Left lobe of liver (tissue), 2 donors: ENCODE measurements around the gene NAA50. TPM values are rescaled to one million over a fixed set of nuclear protein-coding genes. Genes with fewer than 3 reads are reported as not detected.
A peak's percentile ranks its signal among the peaks of the same experiment; 100 is the strongest.

ENCODE experiments used
- ATAC-seq: fragments of 200-7000 bp; cut with Tn5 transposase; one replicate; pipeline ENCODE4 v1.9.1; 2020; ENCODE audit warnings: mild to moderate bottlenecking, moderate library complexity
- DNase-seq: peaks from one replicate; pipeline ENCODE4 v3.0.0-alpha.2; 2020; ENCODE audit warnings: low spot score
- total RNA-seq: library from RNA; stranded (reverse); gene quantifications from one replicate; pipeline ENCODE4 v1.2.1, GENCODE V29; 2021
- donor health status: DM: no; HTN: no; CAD: no; lungs with moderate emphysema.
- donor health status: DM: no; HTN: yes; CAD: no.

NAA50 gene
- total RNA-seq, 1 donor from 2014 or later = 54.7 TPM

DNA sequence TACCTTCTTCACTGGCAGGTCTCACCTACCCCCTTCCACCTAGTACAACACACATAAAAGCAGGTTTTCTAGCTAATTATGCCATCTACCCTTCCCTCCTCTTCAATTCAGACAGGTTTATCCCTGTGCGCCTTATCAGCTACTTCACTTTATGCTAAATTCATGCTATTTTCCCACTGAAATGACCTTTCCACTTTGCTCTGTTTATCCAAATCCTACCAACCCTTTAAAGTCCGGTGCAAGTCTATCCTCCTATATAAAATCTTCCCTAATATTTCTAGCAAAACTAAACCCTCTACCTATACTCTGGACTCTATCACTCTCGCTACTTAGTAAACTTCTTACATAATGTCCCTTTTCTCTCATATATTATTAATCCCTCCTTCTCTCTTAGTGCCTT, 55.6 kb downstream of the NAA50 start:
- DNase-seq = no peak
- peak; percentile 23 for ATAC-seq

DNA sequence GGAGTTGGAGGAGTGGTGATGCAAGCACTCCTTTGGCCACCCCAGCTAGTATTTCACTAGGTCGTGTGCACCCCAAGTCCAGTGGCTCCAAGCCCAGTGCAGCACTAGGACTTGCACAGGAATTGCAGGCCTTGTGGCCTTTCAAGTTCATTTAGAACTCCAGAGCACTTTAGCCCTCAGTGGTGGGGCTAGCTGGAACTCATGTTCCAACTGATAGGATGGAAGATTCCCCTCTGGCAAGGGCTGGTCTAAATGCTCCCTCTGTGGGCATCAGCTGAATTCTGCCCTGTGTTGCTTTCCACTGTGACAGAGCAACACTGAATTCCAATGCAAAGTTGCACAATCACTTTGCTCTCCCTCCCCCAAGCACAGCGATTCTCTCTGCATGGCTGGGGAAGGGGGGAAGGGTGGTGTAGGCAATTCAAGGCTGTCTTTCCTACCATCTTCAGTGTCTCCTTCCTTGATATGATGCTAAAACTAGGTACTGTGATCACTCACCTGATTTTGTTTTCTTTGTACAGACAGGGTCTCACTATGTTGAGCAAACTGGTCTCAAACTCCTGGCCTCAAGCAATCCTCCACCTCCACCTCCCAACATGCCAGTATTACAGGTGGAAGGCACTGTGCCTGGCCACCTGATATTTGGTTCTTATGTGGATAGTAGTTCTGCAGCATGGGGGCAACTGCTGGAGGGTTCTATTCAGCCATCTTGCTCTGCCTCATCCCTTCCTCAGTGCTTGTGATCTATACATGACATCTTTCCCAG, 59.9 kb downstream of the NAA50 start:
- ATAC-seq (peak; percentile 88), DNase-seq (peak; percentile 73)

DNA sequence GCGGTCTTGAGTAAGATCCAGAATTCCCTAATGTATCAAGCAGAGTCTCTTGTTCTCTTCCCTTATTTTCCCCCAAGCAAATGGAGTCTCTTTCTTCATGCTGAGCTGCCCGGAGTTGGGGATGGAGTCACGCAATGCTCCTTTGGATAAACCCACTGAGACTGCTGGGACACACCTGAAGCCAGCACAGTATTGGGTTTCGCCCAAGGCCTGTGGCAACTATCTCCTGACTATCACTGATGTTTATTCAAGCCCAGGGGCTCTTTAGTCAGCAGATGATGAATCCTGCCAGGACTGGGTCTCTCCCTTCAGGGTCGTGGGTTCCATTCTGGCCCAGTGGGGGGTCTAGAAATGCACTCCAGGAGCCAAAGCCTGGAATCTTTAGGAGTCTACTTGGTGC, 60.9 kb downstream of the NAA50 start:
- DNase-seq (no peak), ATAC-seq (peak; percentile 65)

DNA sequence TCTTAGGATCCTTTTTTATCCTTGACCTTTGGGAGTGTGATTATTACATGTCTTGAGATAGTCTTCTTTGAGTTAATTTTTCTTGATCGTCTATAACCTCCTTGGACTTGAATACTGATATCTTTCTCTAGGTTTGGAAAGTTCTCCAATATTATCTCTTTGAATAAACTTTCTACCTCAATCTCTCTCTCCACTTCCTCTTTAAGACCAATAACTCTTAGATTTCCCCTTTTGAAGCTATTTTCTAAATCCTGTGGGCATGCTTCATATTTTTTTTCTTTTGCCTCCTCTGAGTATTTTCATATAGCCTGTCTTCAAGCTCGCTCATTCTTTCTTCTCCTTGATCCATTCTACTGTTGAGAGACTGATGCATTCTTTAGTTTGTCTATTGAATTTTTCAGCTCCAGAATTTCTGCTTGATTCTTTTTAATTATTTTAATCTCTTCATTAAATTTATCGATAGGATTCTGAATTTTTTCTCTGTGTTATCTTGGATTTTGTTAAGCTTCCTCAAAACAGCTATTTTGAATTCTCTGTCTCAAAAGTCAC, 61.7 kb downstream of the NAA50 start:
- no peak for DNase-seq
- ATAC-seq = no peak

DNA sequence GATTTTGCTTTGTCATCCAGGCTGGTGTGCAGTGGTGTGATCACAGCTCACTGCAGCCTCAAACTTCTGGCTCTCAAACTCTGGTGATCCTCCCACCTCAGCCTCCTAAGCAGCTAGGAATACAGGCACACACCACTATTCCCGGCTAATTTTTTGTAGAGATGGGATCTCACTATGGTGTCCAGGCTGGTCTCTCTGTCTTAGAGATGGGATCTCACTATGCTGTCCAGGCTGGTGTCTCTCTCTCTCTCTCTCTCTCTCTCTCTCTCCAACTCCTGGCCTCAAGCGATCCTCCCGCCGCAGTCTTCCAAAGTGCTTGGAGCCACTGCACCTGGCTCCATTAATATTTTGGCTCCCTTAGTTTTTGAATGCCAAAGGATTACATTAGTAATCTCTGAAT, 67.3 kb downstream of the NAA50 start:
- DNase-seq (no peak), ATAC-seq (no peak)

DNA sequence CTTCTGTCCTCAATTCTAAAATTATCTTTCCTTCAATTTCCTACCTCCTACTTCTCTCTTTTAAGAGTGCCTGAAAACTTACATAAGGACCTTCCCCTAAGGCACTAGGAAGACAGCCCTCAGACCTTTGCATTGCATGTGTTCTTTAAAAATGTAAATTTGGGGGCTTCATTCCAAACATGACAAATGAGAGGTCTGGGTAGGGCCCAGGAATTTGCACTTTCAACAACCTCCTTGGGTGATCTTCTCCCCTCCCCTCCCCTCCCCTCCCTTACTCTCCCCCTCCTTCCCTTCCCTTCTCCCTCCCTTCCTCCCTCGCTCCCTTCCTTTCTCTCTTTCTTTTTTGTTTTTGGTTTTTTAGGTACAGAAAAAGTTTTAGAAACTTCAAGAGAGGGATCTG, 68.3 kb downstream of the NAA50 start:
- no peak for DNase-seq
- no peak for ATAC-seq

DNA sequence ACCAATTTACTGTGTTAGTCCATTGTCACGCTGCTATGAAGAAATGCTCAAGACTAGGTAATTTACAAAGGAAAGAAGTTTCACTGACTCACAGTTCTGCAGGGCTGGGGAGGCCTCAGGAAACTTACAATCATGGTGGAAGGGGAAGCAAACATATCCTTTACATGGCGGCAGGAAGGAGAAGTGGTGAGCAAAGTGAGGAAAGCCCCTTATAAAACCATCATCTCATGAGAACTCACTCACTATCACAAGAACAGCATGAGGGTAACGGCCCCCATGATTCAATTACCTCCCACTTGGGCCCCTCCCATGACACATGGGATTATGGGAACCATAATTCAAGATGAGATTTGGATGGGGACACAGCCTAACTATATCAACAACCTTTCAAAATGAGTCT, 69.8 kb downstream of the NAA50 start:
- DNase-seq (no peak), ATAC-seq (no peak)

DNA sequence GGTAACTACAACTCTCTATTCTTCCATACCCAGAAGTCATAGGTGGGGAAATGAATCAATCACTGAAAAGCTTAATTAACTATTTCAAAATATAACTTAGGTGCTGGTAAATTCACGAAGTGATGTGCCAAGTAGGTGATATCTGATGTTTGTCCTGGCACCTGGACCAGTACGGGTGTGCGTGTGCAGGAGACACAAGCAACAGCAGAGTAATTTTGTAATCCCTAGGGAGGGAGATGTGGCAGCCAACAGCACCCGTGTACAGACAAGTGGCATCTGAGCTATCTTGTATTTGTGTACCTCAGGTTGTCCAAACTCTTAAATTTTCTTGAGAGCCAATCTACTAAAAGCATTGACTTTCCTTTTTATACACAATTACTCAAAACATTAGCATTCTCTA, 72.5 kb downstream of the NAA50 start:
- ATAC-seq (peak; percentile 97), DNase-seq (peak; percentile 75)

DNA sequence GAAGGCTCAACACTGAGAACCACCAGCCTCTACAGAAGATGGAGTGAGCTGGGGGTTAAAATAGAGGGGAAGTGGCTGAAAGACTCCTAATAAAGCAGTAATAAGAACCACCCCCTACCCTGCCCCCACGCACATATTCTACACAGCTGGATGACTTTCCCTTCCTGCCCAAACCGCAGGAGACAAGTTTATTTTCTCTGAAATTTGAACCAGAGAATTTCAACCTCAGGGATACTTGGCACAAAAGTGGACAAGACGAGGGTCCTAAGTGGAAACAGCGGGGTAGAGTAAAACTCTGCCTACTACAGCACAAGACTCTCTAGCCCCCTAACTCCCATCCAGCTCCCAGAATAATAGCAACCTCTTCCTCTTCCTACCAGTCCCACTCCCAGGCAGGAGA, 78.0 kb downstream of the NAA50 start:
- DNase-seq (no peak), ATAC-seq (no peak)

Other genes starting within 250 kb of the NAA50 start
- 6.0 TPM for gene SPICE1, start 231.1 kb downstream of the NAA50 start, total RNA-seq
- 0.55 TPM for gene SIDT1, start 213.7 kb downstream of the NAA50 start, total RNA-seq
- gene USF3, start 49.6 kb downstream of the NAA50 start, total RNA-seq = 17.9 TPM
- gene ATP6V1A, start 786 bp upstream of the NAA50 start, total RNA-seq = 48.8 TPM
- gene GRAMD1C, start 92.5 kb upstream of the NAA50 start, total RNA-seq = 16.5 TPM
- 11.7 TPM for gene ZDHHC23, start 201.8 kb upstream of the NAA50 start, total RNA-seq